Measurements from ENCODE around the gene ITIH5. TPM values are rescaled to one million over a fixed set of nuclear protein-coding genes. Genes with fewer than 3 reads are reported as not detected.

Gene ITIH5
- total and polyA plus RNA-seq, 8 donors: 4.0 to 28.6 (median 14.6) TPM

- Histone ChIP-seq H3K9me3 (no peaks in the 10 kb centered on the region), H3K36me3 (no peaks in the 10 kb centered on the region), H3K27me3 (no peaks in the 10 kb centered on the region), H3K27ac (peak overlapping the region in 2 of 5 donors; percentile 40 to 53), H3K4me1 (peaks cover 0 to 23% (median 9%) of the 10 kb centered on the region in 4 donors), H3K4me3 (no peak overlapping the region)
- 72 to 80% (median 79%) methylated on average over 7 of the region's 7 CpGs for WGBS, 5 donors
- peak in 1 of 2 donors; percentile 51 for DNase-seq
- intact Hi-C loops (cut with DNase I; ENCODE audit: low total_unique reads): no loop called here
- TF ChIP-seq POLR2AphosphoS5 (IDR thresholded peaks at IDR 0.05): no peak
- TF ChIP-seq CTCF (IDR thresholded peaks at IDR 0.05): no peak
- TF ChIP-seq EP300 (IDR thresholded peaks at IDR 0.05): no peak
- TF ChIP-seq POLR2A (IDR thresholded peaks at IDR 0.05): no peak
These were observed 119.6 kb downstream of the ITIH5 start for GRCh38 chr10:7547206-7547605.

- H3K4me3 ChIP-seq: no peak overlapping the region
- no peak for DNase-seq
- H3K27ac ChIP-seq: peak overlapping the region in 2 of 5 donors; percentile 36 to 53
- H3K36me3 ChIP-seq: no peaks in the 10 kb centered on the region
- intact Hi-C loops (cut with DNase I; ENCODE audit: low total_unique reads): no loop called here
- WGBS, 5 donors: 80 to 91% (median 87%) methylated on average over 10 of the region's 10 CpGs
- peak in 1 of 3 donors; percentile 43 for TF ChIP-seq POLR2AphosphoS5 (IDR thresholded peaks at IDR 0.05)
- no peak for TF ChIP-seq POLR2A (IDR thresholded peaks at IDR 0.05)
- TF ChIP-seq EP300 (IDR thresholded peaks at IDR 0.05): no peak
- no peaks in the 10 kb centered on the region for H3K27me3 ChIP-seq
- no peaks in the 10 kb centered on the region for H3K9me3 ChIP-seq
- H3K4me1 ChIP-seq: peaks cover 0 to 30% (median 15%) of the 10 kb centered on the region in 4 donors
These were observed 120.3 kb downstream of the ITIH5 start for GRCh38 chr10:7546385-7546967.

- no peaks in the 10 kb centered on the region for H3K9me3 ChIP-seq
- peaks cover 0 to 30% (median 18%) of the 10 kb centered on the region in 4 donors for H3K4me1 ChIP-seq
- H3K27me3 ChIP-seq: no peaks in the 10 kb centered on the region
- H3K36me3 ChIP-seq: no peaks in the 10 kb centered on the region
- H3K4me3 ChIP-seq: no peak overlapping the region
- DNase-seq: no peak
- 64 to 77% (median 69%) methylated on average over 4 of the region's 4 CpGs for WGBS, 5 donors
- intact Hi-C loops (cut with DNase I; ENCODE audit: low total_unique reads): no loop called here
- TF ChIP-seq CTCF (IDR thresholded peaks at IDR 0.05) (no peak), EP300 (IDR thresholded peaks at IDR 0.05) (no peak), POLR2AphosphoS5 (IDR thresholded peaks at IDR 0.05) (no peak), POLR2A (IDR thresholded peaks at IDR 0.05) (no peak)
- peak overlapping the region in 1 of 5 donors; percentile 36 for H3K27ac ChIP-seq
These were observed 121.0 kb downstream of the ITIH5 start for GRCh38 chr10:7545792-7546191.

- TF ChIP-seq CTCF (IDR thresholded peaks at IDR 0.05) (no peak), POLR2A (IDR thresholded peaks at IDR 0.05) (no peak), EP300 (IDR thresholded peaks at IDR 0.05) (no peak), POLR2AphosphoS5 (IDR thresholded peaks at IDR 0.05) (no peak)
These were observed 121.5 kb downstream of the ITIH5 start for GRCh38 chr10:7545261-7545660.

GRCh38 chr10:7544203-7544602, 122.6 kb downstream of the ITIH5 start:
- no peak overlapping the region for H3K27ac ChIP-seq
- TF ChIP-seq EP300 (IDR thresholded peaks at IDR 0.05): no peak
- TF ChIP-seq CTCF (IDR thresholded peaks at IDR 0.05): no peak
- no peak for TF ChIP-seq POLR2AphosphoS5 (IDR thresholded peaks at IDR 0.05)
- TF ChIP-seq POLR2A (IDR thresholded peaks at IDR 0.05): no peak

More at GRCh38 chr10:7545261-7545660, 121.5 kb downstream of the ITIH5 start:
- intact Hi-C loops (cut with DNase I; ENCODE audit: low total_unique reads): no loop called here
- H3K36me3 ChIP-seq: no peaks in the 10 kb centered on the region
- no peak for DNase-seq
- H3K27me3 ChIP-seq: no peaks in the 10 kb centered on the region
- no peaks in the 10 kb centered on the region for H3K9me3 ChIP-seq
- no peak overlapping the region for H3K4me3 ChIP-seq
- H3K27ac ChIP-seq: no peak overlapping the region
- H3K4me1 ChIP-seq: peaks cover 0 to 29% (median 18%) of the 10 kb centered on the region in 4 donors
- 56 to 93% (median 67%) methylated on average over 4 of the region's 4 CpGs for WGBS, 5 donors

More at GRCh38 chr10:7544203-7544602, 122.6 kb downstream of the ITIH5 start:
- WGBS, 5 donors: 87 to 91% (median 89%) methylated on average over 6 of the region's 6 CpGs
- Histone ChIP-seq H3K4me1 (peaks cover 0 to 29% (median 16%) of the 10 kb centered on the region in 4 donors), H3K27me3 (no peaks in the 10 kb centered on the region), H3K9me3 (no peaks in the 10 kb centered on the region), H3K36me3 (no peaks in the 10 kb centered on the region), H3K4me3 (no peak overlapping the region)
- DNase-seq: no peak
- intact Hi-C loops (cut with DNase I; ENCODE audit: low total_unique reads): no loop called here
